ENCODE results near the gene ADK. TPM values are rescaled to one million over a fixed set of nuclear protein-coding genes. Genes with fewer than 3 reads are reported as not detected.
"Not testable (repeated sequence)": the region's sequence is repeated elsewhere in the genome, so short reads cannot be mapped to it uniquely, and the experiment has no call there.

The ADK gene
- polyA plus RNA-seq, 1 donor from 2014 or later = 196 TPM

- Mint-ChIP-seq H3K36me3 (peaks cover 10% of the 10 kb centered on the region), H3K27me3 (no peaks in the 10 kb centered on the region), H3K9me3 (no peaks in the 10 kb centered on the region), H3K27ac (no peak overlapping the region), H3K4me3 (no peak overlapping the region), H3K4me1 (peaks cover 0 to 3% (median 0%) of the 10 kb centered on the region in 3 donors)
Measured at GRCh38 chr10:74548676-74549075, 397.7 kb downstream of the ADK start.

DNA sequence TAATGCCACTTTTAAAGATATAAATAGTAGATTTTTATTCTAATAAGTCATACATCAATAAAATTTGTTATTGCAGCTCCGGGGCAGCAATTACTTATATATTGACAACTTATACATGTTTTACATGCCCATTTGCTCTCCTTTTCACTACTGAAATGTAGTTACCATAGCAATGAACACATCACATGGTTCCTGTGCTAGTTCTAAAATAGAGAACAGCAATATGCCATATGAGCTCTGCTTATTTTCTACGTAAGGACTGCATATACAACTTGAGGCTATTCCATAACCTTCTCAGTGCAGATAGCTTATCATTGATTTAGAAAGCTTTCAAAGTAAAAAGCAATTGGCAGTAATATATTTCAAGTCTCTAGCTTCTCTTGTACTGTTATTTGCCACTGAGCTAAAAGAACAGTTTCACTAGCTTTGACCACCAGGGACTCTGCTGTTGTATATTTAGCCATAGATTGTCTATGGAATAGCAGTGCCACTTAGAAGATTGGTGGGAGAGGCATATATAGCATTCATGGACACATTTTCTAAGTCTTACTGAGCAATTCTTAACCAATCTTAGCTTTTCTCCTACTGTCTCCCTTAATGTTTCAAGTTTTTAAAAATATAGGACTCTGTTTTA is 405.2 kb downstream of the ADK start:
- peaks cover 3% of the 10 kb centered on the region for H3K36me3 Mint-ChIP-seq
- H3K27ac Mint-ChIP-seq = no peak overlapping the region
- no peak overlapping the region for H3K4me3 Mint-ChIP-seq
- H3K4me1 Mint-ChIP-seq = peaks cover 0 to 2% (median 0%) of the 10 kb centered on the region in 3 donors
- H3K27me3 Mint-ChIP-seq = no peaks in the 10 kb centered on the region
- H3K9me3 Mint-ChIP-seq = no peaks in the 10 kb centered on the region

DNA sequence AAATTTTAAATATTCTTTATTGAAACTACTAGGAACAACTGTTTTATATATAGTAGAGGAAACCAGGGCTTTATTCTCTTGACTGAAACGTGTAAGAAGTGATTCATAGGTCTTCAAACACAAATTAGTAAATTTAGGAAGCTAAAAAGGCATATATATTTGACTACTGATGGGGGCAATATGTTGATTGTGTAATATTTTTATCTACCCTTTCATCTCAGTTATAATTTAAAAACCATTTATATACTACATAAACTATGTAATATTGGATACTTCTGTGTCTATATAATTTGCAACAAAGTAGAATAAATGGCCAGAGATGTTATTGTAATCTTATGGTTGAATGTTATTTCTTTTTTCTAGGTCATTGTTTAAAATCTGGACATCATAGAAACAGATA is 406.1 kb downstream of the ADK start:
- no peaks in the 10 kb centered on the region for H3K9me3 Mint-ChIP-seq

GRCh38 chr10:74558403-74558802 is 407.4 kb downstream of the ADK start:
- Mint-ChIP-seq H3K4me1 (peaks cover 0 to 2% (median 0%) of the 10 kb centered on the region in 3 donors), H3K27me3 (no peaks in the 10 kb centered on the region), H3K9me3 (no peaks in the 10 kb centered on the region), H3K27ac (no peak overlapping the region), H3K36me3 (peaks cover 1% of the 10 kb centered on the region), H3K4me3 (no peak overlapping the region)

More for the DNA sequence above, 406.1 kb downstream of the ADK start:
- Mint-ChIP-seq H3K36me3 (peaks cover 3% of the 10 kb centered on the region), H3K27ac (no peak overlapping the region), H3K27me3 (no peaks in the 10 kb centered on the region), H3K4me3 (no peak overlapping the region), H3K4me1 (peaks cover 0 to 2% (median 0%) of the 10 kb centered on the region in 3 donors)

- Mint-ChIP-seq H3K4me3 (no peak overlapping the region), H3K4me1 (peaks cover 0 to 2% (median 0%) of the 10 kb centered on the region in 3 donors), H3K27ac (peak overlapping the region in 1 of 3 donors; percentile 81), H3K9me3 (no peaks in the 10 kb centered on the region), H3K27me3 (no peaks in the 10 kb centered on the region), H3K36me3 (peaks cover 1% of the 10 kb centered on the region)
Measured at GRCh38 chr10:74558897-74559296, 407.9 kb downstream of the ADK start.

DNA sequence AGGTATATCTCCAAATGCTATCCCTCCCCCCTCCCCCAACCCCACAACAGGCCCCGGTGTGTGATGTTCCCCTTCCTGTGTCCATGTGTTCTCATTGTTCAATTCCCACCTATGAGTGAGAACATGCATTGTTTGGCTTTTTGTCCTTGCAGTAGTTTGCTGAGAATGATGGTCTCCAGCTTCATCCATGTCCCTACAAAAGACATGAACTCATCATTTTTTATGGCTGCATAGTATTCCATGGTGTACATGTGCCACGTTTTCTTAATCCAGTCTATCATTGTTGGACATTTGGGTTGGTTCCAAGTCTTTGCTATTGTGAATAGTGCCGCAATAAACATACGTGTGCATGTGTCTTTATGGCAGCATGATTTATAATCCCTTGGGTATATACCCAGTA is 417.9 kb downstream of the ADK start:
- H3K4me1 Mint-ChIP-seq, H3K27ac Mint-ChIP-seq, H3K36me3 Mint-ChIP-seq, H3K9me3 Mint-ChIP-seq, H3K27me3 Mint-ChIP-seq, H3K4me3 Mint-ChIP-seq: not testable (repeated sequence)

- H3K9me3 Mint-ChIP-seq, H3K4me3 Mint-ChIP-seq, H3K27ac Mint-ChIP-seq, H3K27me3 Mint-ChIP-seq: not testable (repeated sequence)
- H3K36me3 Mint-ChIP-seq = peaks cover 16% of the 10 kb centered on the region
- H3K4me1 Mint-ChIP-seq = peaks cover 0 to 14% (median 0%) of the 10 kb centered on the region in 3 donors
Measured at GRCh38 chr10:74573497-74573896, 422.5 kb downstream of the ADK start.

GRCh38 chr10:74575191-74575720 is 424.2 kb downstream of the ADK start:
- Mint-ChIP-seq H3K27me3 (no peaks in the 10 kb centered on the region), H3K27ac (no peak overlapping the region), H3K9me3 (peaks cover 0 to 3% (median 0%) of the 10 kb centered on the region in 3 donors), H3K4me1 (peaks cover 0 to 14% (median 0%) of the 10 kb centered on the region in 3 donors), H3K36me3 (peaks cover 16% of the 10 kb centered on the region), H3K4me3 (no peak overlapping the region)

DNA sequence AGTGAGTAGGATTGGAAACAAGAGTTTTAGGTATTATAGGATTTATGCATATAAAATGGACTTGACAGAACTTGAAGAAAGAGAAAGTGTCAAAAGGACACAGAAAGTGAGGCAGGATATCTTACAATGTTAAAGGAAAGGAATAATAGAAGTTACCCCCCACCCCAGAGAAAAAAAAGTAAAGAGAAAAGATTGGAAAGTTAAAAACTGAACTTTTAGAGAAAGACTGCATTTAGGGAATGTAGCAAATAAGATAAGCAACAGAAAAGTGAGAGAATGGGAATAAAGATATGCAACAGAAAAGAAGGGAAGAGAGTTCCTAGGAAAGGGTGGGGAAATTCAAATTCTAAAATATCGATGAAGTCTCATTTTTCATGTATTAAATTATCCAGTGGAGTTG is 424.9 kb downstream of the ADK start:
- Mint-ChIP-seq H3K27ac (peak overlapping the region in 1 of 3 donors; percentile 48), H3K4me3 (no peak overlapping the region), H3K27me3 (no peaks in the 10 kb centered on the region), H3K4me1 (peaks cover 0 to 14% (median 3%) of the 10 kb centered on the region in 3 donors), H3K9me3 (peaks cover 0 to 4% (median 3%) of the 10 kb centered on the region in 3 donors), H3K36me3 (peaks cover 18% of the 10 kb centered on the region)

GRCh38 chr10:74576586-74576985 is 425.6 kb downstream of the ADK start:
- H3K27ac Mint-ChIP-seq = no peak overlapping the region
- H3K9me3 Mint-ChIP-seq = peaks cover 0 to 4% (median 3%) of the 10 kb centered on the region in 3 donors
- peaks cover 16% of the 10 kb centered on the region for H3K36me3 Mint-ChIP-seq
- no peaks in the 10 kb centered on the region for H3K27me3 Mint-ChIP-seq
- peaks cover 0 to 13% (median 3%) of the 10 kb centered on the region in 3 donors for H3K4me1 Mint-ChIP-seq
- H3K4me3 Mint-ChIP-seq = no peak overlapping the region

GRCh38 chr10:74580438-74580837 is 429.4 kb downstream of the ADK start:
- not testable (repeated sequence) for H3K27me3 Mint-ChIP-seq, H3K9me3 Mint-ChIP-seq, H3K27ac Mint-ChIP-seq, H3K4me3 Mint-ChIP-seq, H3K36me3 Mint-ChIP-seq
- H3K4me1 Mint-ChIP-seq = peaks cover 14 to 30% (median 16%) of the 10 kb centered on the region in 3 donors

- H3K4me3 Mint-ChIP-seq = no peak overlapping the region
- peaks cover 25 to 29% (median 26%) of the 10 kb centered on the region in 3 donors for H3K4me1 Mint-ChIP-seq
- peaks cover 2% of the 10 kb centered on the region for H3K36me3 Mint-ChIP-seq
- peaks cover 0 to 4% (median 3%) of the 10 kb centered on the region in 3 donors for H3K9me3 Mint-ChIP-seq
- no peaks in the 10 kb centered on the region for H3K27me3 Mint-ChIP-seq
- no peak overlapping the region for H3K27ac Mint-ChIP-seq
Measured at GRCh38 chr10:74582566-74582965, 431.5 kb downstream of the ADK start.

GRCh38 chr10:74585231-74586087 is 434.4 kb downstream of the ADK start:
- H3K36me3 Mint-ChIP-seq = peaks cover 1% of the 10 kb centered on the region
- peaks cover 28 to 39% (median 31%) of the 10 kb centered on the region in 3 donors for H3K4me1 Mint-ChIP-seq
- peak overlapping the region; percentile 28 to 87 (median 76) for H3K4me3 Mint-ChIP-seq
- H3K27me3 Mint-ChIP-seq = no peaks in the 10 kb centered on the region
- H3K27ac Mint-ChIP-seq = peak overlapping the region; percentile 55 to 91 (median 67)
- H3K9me3 Mint-ChIP-seq = peaks cover 0 to 3% (median 0%) of the 10 kb centered on the region in 3 donors

DNA sequence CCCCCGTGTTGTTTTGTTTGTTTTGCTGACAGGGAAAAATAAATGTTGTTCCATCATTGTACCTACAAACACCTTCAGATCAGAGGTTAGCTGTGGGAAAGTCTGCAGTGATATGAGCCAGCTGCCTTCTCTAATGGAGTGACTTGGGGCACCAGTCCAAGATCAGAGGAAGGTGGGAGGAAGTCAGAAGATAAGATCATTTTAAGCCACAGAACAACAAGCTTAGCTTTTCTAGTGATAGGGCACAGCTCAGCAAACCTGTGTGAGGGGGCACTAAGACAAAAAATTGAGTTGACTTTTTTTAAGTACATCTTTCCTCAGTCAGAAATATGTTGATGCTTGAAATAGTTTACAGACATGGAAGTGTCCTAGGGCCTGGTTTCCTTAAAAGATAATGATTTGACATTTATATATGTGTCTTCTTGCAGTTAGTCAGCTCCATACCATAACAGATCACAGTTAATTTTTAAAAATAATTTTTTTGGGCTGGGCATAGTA is 435.1 kb downstream of the ADK start:
- peak overlapping the region; percentile 55 to 91 (median 67) for H3K27ac Mint-ChIP-seq
- H3K36me3 Mint-ChIP-seq = no peaks in the 10 kb centered on the region
- H3K9me3 Mint-ChIP-seq = no peaks in the 10 kb centered on the region
- H3K27me3 Mint-ChIP-seq = no peaks in the 10 kb centered on the region
- peak overlapping the region; percentile 28 to 87 (median 76) for H3K4me3 Mint-ChIP-seq
- H3K4me1 Mint-ChIP-seq = peaks cover 26 to 39% (median 31%) of the 10 kb centered on the region in 3 donors

Measured in IgD-negative memory B cell (primary cell).